ENCODE measurements around the gene OR8B12.

GRCh38 chr11:124493016-124493655 is 50.3 kb downstream of the OR8B12 start:
- TF ChIP-seq ELK1 (IDR thresholded peaks at IDR 0.05; ENCODE audit: borderline replicate concordance, low read depth, low read length) (no peak), CTCF (conservative IDR thresholded peaks at IDR 0.05; ENCODE audit: low read depth, low read length) (no peak), RFX5 (IDR thresholded peaks at IDR 0.05; ENCODE audit: low read depth, low read length) (no peak), CHD1 (IDR thresholded peaks at IDR 0.05; ENCODE audit: low read depth, low read length) (no peak), SMC3 (IDR thresholded peaks at IDR 0.05; ENCODE audit: low read depth, low read length) (no peak), POLR2A (IDR thresholded peaks at IDR 0.05; ENCODE audit: low read depth, low read length) (no peak), USF2 (IDR thresholded peaks at IDR 0.05; ENCODE audit: low read depth, low read length) (no peak)
